SK-N-SH treated with all-trans-retinoic acid at 6 μM for 48 hours (cell line): ENCODE results near the gene VSIG10L.
A peak's percentile ranks its signal among the peaks of the same experiment; 100 is the strongest.

ENCODE experiments used
- ATAC-seq: fragments of 200-7000 bp; cut with Tn5 transposase; 3 replicates; pipeline ENCODE4 v1.9.1; 2020; ENCODE audit warnings: mild to moderate bottlenecking, moderate library complexity
- ARNTL ChIP-seq: fragments of 450-650 bp; formaldehyde crosslinking; IDR thresholded peaks from 2 replicates; pipeline ENCODE4 v1.5.0; 2020; ENCODE audit warnings: low read depth, mild to moderate bottlenecking, moderate library complexity, borderline replicate concordance
- BACH2 ChIP-seq: fragments of 250-450 bp; sonication (Bioruptor Pico); IDR thresholded peaks from 2 replicates; pipeline ENCODE4 v1.9.0; 2021; ENCODE audit warnings: mild to moderate bottlenecking, borderline replicate concordance
- CSDC2 ChIP-seq: fragments of 250-450 bp; sonication (Bioruptor Pico); IDR thresholded peaks from 2 replicates; pipeline ENCODE4 v1.5.0; 2020; ENCODE audit warnings: mild to moderate bottlenecking, moderate library complexity
- CSRNP3 ChIP-seq: fragments of 250-450 bp; sonication (Bioruptor Pico); IDR thresholded peaks from 2 replicates; pipeline ENCODE4 v1.5.1; 2021; ENCODE audit warnings: mild to moderate bottlenecking, moderate library complexity
- ESRRG ChIP-seq: fragments of 250-450 bp; sonication (Bioruptor Pico); IDR thresholded peaks from 2 replicates; pipeline ENCODE4 v1.6.1; 2021; ENCODE audit warnings: mild to moderate bottlenecking
- GLIS3 ChIP-seq: fragments of 250-450 bp; sonication (Bioruptor Pico); IDR thresholded peaks from 2 replicates; pipeline ENCODE4 v1.5.0; 2020; ENCODE audit warnings: mild to moderate bottlenecking, moderate library complexity
- ISL1 ChIP-seq: fragments of 250-450 bp; sonication (Bioruptor Pico); IDR thresholded peaks from 2 replicates; pipeline ENCODE4 v2.1.2; 2022; ENCODE audit warnings: mild to moderate bottlenecking, moderate library complexity
- OSR1 ChIP-seq: fragments of 250-450 bp; sonication (Bioruptor Pico); IDR thresholded peaks from 2 replicates; pipeline ENCODE4 v1.8.0; 2022; ENCODE audit warnings: moderate library complexity, mild to moderate bottlenecking, inconsistent platforms
- PATZ1 ChIP-seq: fragments of 250-450 bp; sonication (Bioruptor Pico); IDR thresholded peaks from 2 replicates; pipeline ENCODE4 v1.8.0; 2020; ENCODE audit warnings: mild to moderate bottlenecking, moderate library complexity, borderline replicate concordance
- PPARA ChIP-seq: fragments of 250-450 bp; sonication (Bioruptor Pico); IDR thresholded peaks from 2 replicates; pipeline ENCODE4 v1.5.0; 2020; ENCODE audit warnings: mild to moderate bottlenecking, borderline replicate concordance
- RARB ChIP-seq: fragments of 250-450 bp; sonication (Bioruptor Pico); IDR thresholded peaks from 2 replicates; pipeline ENCODE4 v1.8.0; 2021; ENCODE audit warnings: mild to moderate bottlenecking, moderate library complexity
- SNAI2 ChIP-seq: fragments of 250-450 bp; sonication (Bioruptor Pico); IDR thresholded peaks from 2 replicates; pipeline ENCODE4 v1.5.0; 2020; ENCODE audit warnings: mild to moderate bottlenecking, moderate library complexity
- TOX ChIP-seq: fragments of 250-450 bp; sonication (Bioruptor Pico); IDR thresholded peaks from 2 replicates; pipeline ENCODE4 v1.8.0; 2021; ENCODE audit warnings: mild to moderate bottlenecking, moderate library complexity, borderline replicate concordance
- TSHZ2 ChIP-seq: fragments of 250-450 bp; sonication (Bioruptor Pico); IDR thresholded peaks from 2 replicates; pipeline ENCODE4 v1.5.0; 2020; ENCODE audit warnings: mild to moderate bottlenecking, moderate library complexity
- ZC3H10 ChIP-seq: fragments of 250-450 bp; sonication (Bioruptor Pico); IDR thresholded peaks from 2 replicates; pipeline ENCODE4 v1.5.1; 2021; ENCODE audit warnings: mild to moderate bottlenecking, moderate library complexity
- ZFP3 ChIP-seq: fragments of 250-450 bp; sonication (Bioruptor Pico); IDR thresholded peaks from 2 replicates; pipeline ENCODE4 v1.5.0; 2020; ENCODE audit warnings: mild to moderate bottlenecking, moderate library complexity
- ZFP30 ChIP-seq: fragments of 450-650 bp; formaldehyde crosslinking; IDR thresholded peaks from 2 replicates; pipeline ENCODE4 v1.5.0; 2022; ENCODE audit warnings: mild to moderate bottlenecking, moderate library complexity
- ZNF565 ChIP-seq: fragments of 450-650 bp; formaldehyde crosslinking; conservative IDR thresholded peaks from 2 replicates; pipeline ENCODE4 v1.5.0; 2020; ENCODE audit warnings: low read depth, mild to moderate bottlenecking, moderate library complexity
- ZNF70 ChIP-seq: fragments of 450-650 bp; formaldehyde crosslinking; IDR thresholded peaks from 2 replicates; pipeline ENCODE4 v1.5.0; 2020; ENCODE audit warnings: mild to moderate bottlenecking, moderate library complexity
- ZNF8 ChIP-seq: fragments of 450-650 bp; formaldehyde crosslinking; IDR thresholded peaks from 2 replicates; pipeline ENCODE4 v1.5.0; 2020; ENCODE audit warnings: mild to moderate bottlenecking, moderate library complexity

VSIG10L gene

GRCh38 chr19:51368366-51369282 is 26.7 kb upstream of the VSIG10L start, which contains the start of gene CLDND2:
Gene CLDND2, minus strand, starts transcription at chr19:51369003. Its CDS starts 426 bp downstream, at chr19:51368577.
- TF ChIP-seq CSRNP3 (no peak), ZC3H10 (CRISPR knock-in tag) (no peak), RARB (CRISPR knock-in tag) (no peak), PPARA (CRISPR knock-in tag) (no peak), ISL1 (CRISPR knock-in tag) (no peak), ZFP30 (no peak)

GRCh38 chr19:51367565-51368365 is 25.8 kb upstream of the VSIG10L start:
- TF ChIP-seq TOX, result no peak
- TF ChIP-seq ZNF8, result no peak
- TF ChIP-seq CSDC2 (CRISPR knock-in tag), result no peak
- no peak for TF ChIP-seq OSR1 (CRISPR knock-in tag)
- TF ChIP-seq TSHZ2, result no peak
- TF ChIP-seq PPARA (CRISPR knock-in tag), result no peak
- TF ChIP-seq PATZ1 (CRISPR knock-in tag), result no peak
- no peak for TF ChIP-seq ARNTL
- TF ChIP-seq ZC3H10 (CRISPR knock-in tag), result no peak
- TF ChIP-seq CSRNP3, result no peak
- TF ChIP-seq ZFP3, result no peak
- TF ChIP-seq ZNF565 (CRISPR knock-in tag), result no peak
- TF ChIP-seq SNAI2 (CRISPR knock-in tag), result no peak
- no peak for TF ChIP-seq BACH2 (CRISPR knock-in tag)
- no peak for TF ChIP-seq GLIS3 (CRISPR knock-in tag)
- peak; percentile 86 for ATAC-seq

More at GRCh38 chr19:51368366-51369282, 26.7 kb upstream of the VSIG10L start, which contains the start of gene CLDND2:
- ATAC-seq, result no peak

GRCh38 chr19:51367255-51367564 is 25.3 kb upstream of the VSIG10L start:
- no peak for TF ChIP-seq ZNF565 (CRISPR knock-in tag)
- TF ChIP-seq ZC3H10 (CRISPR knock-in tag), result no peak
- no peak for TF ChIP-seq ZNF8
- TF ChIP-seq ISL1 (CRISPR knock-in tag), result no peak
- no peak for TF ChIP-seq ZNF70
- no peak for TF ChIP-seq PPARA (CRISPR knock-in tag)
- no peak for TF ChIP-seq TOX
- TF ChIP-seq CSRNP3, result no peak
- TF ChIP-seq BACH2 (CRISPR knock-in tag), result no peak
- no peak for TF ChIP-seq ZFP3
- no peak for TF ChIP-seq TSHZ2
- TF ChIP-seq ARNTL, result no peak
- TF ChIP-seq GLIS3 (CRISPR knock-in tag), result no peak
- no peak for TF ChIP-seq ESRRG (CRISPR knock-in tag)
- no peak for ATAC-seq
